Stimulated activated CD8-positive, alpha-beta memory T cell treated with anti-CD3 and anti-CD28 coated beads, Interleukin-7, amount 100 ng/mL, for 24 hours (primary cell): ENCODE data around the gene BSN.
"Not testable (repeated sequence)": the region's sequence is repeated elsewhere in the genome, so short reads cannot be mapped to it uniquely, and the experiment has no call there.

Source experiments
- DNase-seq: peaks from one replicate; pipeline ENCODE4 v3.0.0-alpha.2; 2020; ENCODE audit warnings: low read depth

The BSN gene

GRCh38 chr3:49673715-49674496 is 119.6 kb downstream of the BSN start, which contains the start of gene APEH:
Gene APEH (plus strand): TSS chr3:49674351. CDS start chr3:49674402, 51 bp downstream.
- peak; percentile 95 for DNase-seq

GRCh38 chr3:49674497-49674983 is 120.3 kb downstream of the BSN start:
- DNase-seq = no peak

- no peak for DNase-seq
Observed at GRCh38 chr3:49675912-49676311, 121.6 kb downstream of the BSN start.

- DNase-seq = no peak
Observed at GRCh38 chr3:49680493-49681231, 126.4 kb downstream of the BSN start.

GRCh38 chr3:49681232-49681522 is 126.9 kb downstream of the BSN start:
- no peak for DNase-seq

GRCh38 chr3:49681543-49681942 is 127.3 kb downstream of the BSN start:
- DNase-seq = no peak

GRCh38 chr3:49683162-49683561 is 128.9 kb downstream of the BSN start:
- no peak for DNase-seq

- DNase-seq = not testable (repeated sequence)
Observed at GRCh38 chr3:49684453-49684852, 130.2 kb downstream of the BSN start.

GRCh38 chr3:49685103-49685502 is 130.8 kb downstream of the BSN start:
- DNase-seq = not testable (repeated sequence)

- not testable (repeated sequence) for DNase-seq
Observed at GRCh38 chr3:49685846-49686245, 131.6 kb downstream of the BSN start.

- not testable (repeated sequence) for DNase-seq
Observed at GRCh38 chr3:49686346-49686745, 132.1 kb downstream of the BSN start.

- DNase-seq = not testable (repeated sequence)
Observed at GRCh38 chr3:49686769-49687423, 132.6 kb downstream of the BSN start.

- DNase-seq = not testable (repeated sequence)
Observed at GRCh38 chr3:49687424-49687795, 133.1 kb downstream of the BSN start.

- not testable (repeated sequence) for DNase-seq
Observed at GRCh38 chr3:49688338-49689045, 134.2 kb downstream of the BSN start.

GRCh38 chr3:49689046-49689907 is 135.0 kb downstream of the BSN start, which contains the start of the genes MST1 and RNF123:
Gene MST1 (minus strand): TSS chr3:49689474. CDS start chr3:49688691, 783 bp downstream.
Gene RNF123 (plus strand): TSS chr3:49689557. CDS start chr3:49691166, 1,609 bp downstream.
- DNase-seq = peak; percentile 85

GRCh38 chr3:49689908-49690624 is 135.8 kb downstream of the BSN start:
- not testable (repeated sequence) for DNase-seq

- not testable (repeated sequence) for DNase-seq
Observed at GRCh38 chr3:49690856-49691255, 136.6 kb downstream of the BSN start.

- DNase-seq = not testable (repeated sequence)
Observed at GRCh38 chr3:49691481-49691880, 137.2 kb downstream of the BSN start.

GRCh38 chr3:49694409-49695070 is 140.3 kb downstream of the BSN start:
- not testable (repeated sequence) for DNase-seq
